SK-N-SH (cell line): ENCODE measurements around the gene LCA5L.

ENCODE experiments used
- EP300 ChIP-seq, 2 experiments: IDR thresholded peaks; 2 replicates each; pipeline versions ENCODE4 v1.4.0 to v1.6.1; 2012; ENCODE audit warnings: borderline replicate concordance in 1 of 2, low read depth in 1 of 2, low read length in 1 of 2
- EZH2phosphoT487 ChIP-seq: fragments of 200-600 bp; sonication (generic); IDR thresholded peaks from 2 replicates; pipeline ENCODE4 v1.6.1; 2017; ENCODE audit warnings: low read depth, mixed run types, mild to moderate bottlenecking, antibody characterized with exemption, moderate library complexity, borderline replicate concordance
- REST ChIP-seq: IDR thresholded peaks from 2 replicates; pipeline ENCODE4 v1.6.1; 2012; ENCODE audit warnings: mild to moderate bottlenecking, low read depth, low read length, moderate library complexity
- RFX5 ChIP-seq: IDR thresholded peaks from 2 replicates; pipeline ENCODE4 v1.6.1; 2012; ENCODE audit warnings: mild to moderate bottlenecking, improper control_type of control experiment, low read length
- USF2 ChIP-seq: fragments of 150-350 bp; IDR thresholded peaks from 2 replicates; pipeline ENCODE4 v1.6.1; 2017; ENCODE audit warnings: antibody characterized with exemption, low read length, low read depth, borderline replicate concordance
- TF ChIP-seq, protein P1 (sequence below): fragments of 200-600 bp; sonication (generic); IDR thresholded peaks from 2 replicates; pipeline ENCODE4 v1.6.1; 2017; ENCODE audit warnings: antibody characterized with exemption, mild to moderate bottlenecking, moderate library complexity

DNA sequence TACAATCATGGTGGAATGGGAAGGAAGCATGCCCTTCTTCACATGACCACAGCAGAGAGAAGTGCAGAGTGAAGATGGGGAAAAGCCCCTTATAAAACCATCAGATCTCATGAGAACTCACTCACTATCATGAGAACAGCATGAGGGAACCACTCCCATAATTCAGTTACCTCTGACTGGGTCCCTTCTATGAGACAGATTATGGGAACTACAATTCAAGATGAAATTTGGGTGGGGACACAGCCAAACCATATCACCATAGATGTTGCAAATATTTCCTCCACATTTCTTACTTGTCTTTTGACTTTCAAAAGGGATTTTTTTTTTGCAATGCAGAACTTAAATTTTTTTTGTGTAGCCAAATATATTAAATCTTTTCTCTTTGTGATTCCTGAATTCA is 21.0 kb upstream of the LCA5L start:
- TF ChIP-seq REST = no peak
- TF ChIP-seq RFX5 = no peak
- TF ChIP-seq USF2 = no peak
- no peak for TF ChIP-seq EP300 (IDR thresholded peaks at IDR 0.05; ENCODE audit: borderline replicate concordance in 1 of 2, low read depth in 1 of 2, low read length in 1 of 2)
- TF ChIP-seq, protein P1, sequence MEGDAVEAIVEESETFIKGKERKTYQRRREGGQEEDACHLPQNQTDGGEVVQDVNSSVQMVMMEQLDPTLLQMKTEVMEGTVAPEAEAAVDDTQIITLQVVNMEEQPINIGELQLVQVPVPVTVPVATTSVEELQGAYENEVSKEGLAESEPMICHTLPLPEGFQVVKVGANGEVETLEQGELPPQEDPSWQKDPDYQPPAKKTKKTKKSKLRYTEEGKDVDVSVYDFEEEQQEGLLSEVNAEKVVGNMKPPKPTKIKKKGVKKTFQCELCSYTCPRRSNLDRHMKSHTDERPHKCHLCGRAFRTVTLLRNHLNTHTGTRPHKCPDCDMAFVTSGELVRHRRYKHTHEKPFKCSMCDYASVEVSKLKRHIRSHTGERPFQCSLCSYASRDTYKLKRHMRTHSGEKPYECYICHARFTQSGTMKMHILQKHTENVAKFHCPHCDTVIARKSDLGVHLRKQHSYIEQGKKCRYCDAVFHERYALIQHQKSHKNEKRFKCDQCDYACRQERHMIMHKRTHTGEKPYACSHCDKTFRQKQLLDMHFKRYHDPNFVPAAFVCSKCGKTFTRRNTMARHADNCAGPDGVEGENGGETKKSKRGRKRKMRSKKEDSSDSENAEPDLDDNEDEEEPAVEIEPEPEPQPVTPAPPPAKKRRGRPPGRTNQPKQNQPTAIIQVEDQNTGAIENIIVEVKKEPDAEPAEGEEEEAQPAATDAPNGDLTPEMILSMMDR = no peak
- no peak for TF ChIP-seq EZH2phosphoT487
